Loucy (cell line): ENCODE results near the gene ARHGEF17.

ENCODE experiments used
- H2AFZ ChIP-seq: fragments of 200-600 bp; sonication (generic); 2 replicates; pipeline ENCODE4 v1.6.0; 2016; ENCODE audit warnings: antibody characterized with exemption, mild to moderate bottlenecking, low read length, moderate library complexity
- H3F3A ChIP-seq: fragments of 200-600 bp; 2 replicates; pipeline ENCODE4 v1.6.0; 2016; ENCODE audit warnings: antibody characterized with exemption, low read depth, mild to moderate bottlenecking
- H3K27me3 ChIP-seq: fragments of 200-600 bp; sonication (generic); 2 replicates; pipeline ENCODE4 v1.6.1; 2014; ENCODE audit warnings: low read length, mild to moderate bottlenecking; ENCODE audit not compliant: insufficient read depth, poor library complexity, severe bottlenecking
- H3K36me3 ChIP-seq: fragments of 200-600 bp; sonication (generic); 2 replicates; pipeline ENCODE4 v1.6.1; 2016; ENCODE audit warnings: low read length; ENCODE audit not compliant: insufficient read depth
- H3K4me1 ChIP-seq: fragments of 200-600 bp; sonication (generic); 2 replicates; pipeline ENCODE4 v1.5.1; 2014; ENCODE audit warnings: low read length, mild to moderate bottlenecking; ENCODE audit not compliant: insufficient read depth, poor library complexity, severe bottlenecking
- H3K4me2 ChIP-seq: fragments of 200-600 bp; sonication (generic); 2 replicates; pipeline ENCODE4 v1.6.0; 2014; ENCODE audit warnings: antibody characterized with exemption, low read length, low read depth, mild to moderate bottlenecking; ENCODE audit not compliant: poor library complexity, severe bottlenecking
- H3K4me3 ChIP-seq: fragments of 200-600 bp; sonication (generic); 2 replicates; pipeline ENCODE4 v1.5.1; 2014; ENCODE audit warnings: low read length, mild to moderate bottlenecking, mixed read lengths; ENCODE audit not compliant: poor library complexity, severe bottlenecking
- H3K79me2 ChIP-seq: fragments of 200-600 bp; sonication (generic); 2 replicates; pipeline ENCODE4 v1.6.1; 2014; ENCODE audit warnings: low read length; ENCODE audit not compliant: insufficient read depth
- H3K9ac ChIP-seq: fragments of 200-600 bp; sonication (generic); 2 replicates; pipeline ENCODE4 v1.6.0; 2014; ENCODE audit warnings: mild to moderate bottlenecking, low read depth, low read length, moderate library complexity; ENCODE audit not compliant: poor library complexity, severe bottlenecking
- H3K9me2 ChIP-seq: fragments of 200-600 bp; sonication (generic); replicated peaks from 2 replicates; pipeline ENCODE4 v1.6.1; 2016; ENCODE audit warnings: low read depth, low read length, mixed read lengths
- H3K9me3 ChIP-seq: fragments of 200-600 bp; sonication (generic); 2 replicates; pipeline ENCODE4 v1.6.1; 2014; ENCODE audit warnings: mild to moderate bottlenecking, antibody characterized with exemption, low read length, low read depth; ENCODE audit not compliant: insufficient read depth
- H4K20me1 ChIP-seq: fragments of 200-600 bp; sonication (generic); 2 replicates; pipeline ENCODE4 v1.6.0; 2014; ENCODE audit warnings: antibody characterized with exemption, low read length, mild to moderate bottlenecking; ENCODE audit not compliant: insufficient read depth, poor library complexity, severe bottlenecking
- CTCF ChIP-seq: fragments of 200-600 bp; sonication (generic); conservative IDR thresholded peaks from 2 replicates; pipeline ENCODE4 v1.5.1; 2014; ENCODE audit warnings: mild to moderate bottlenecking, antibody characterized with exemption, low read length
- EZH2phosphoT487 ChIP-seq: fragments of 200-600 bp; IDR thresholded peaks from 2 replicates; pipeline ENCODE4 v1.6.1; 2018; ENCODE audit warnings: antibody characterized with exemption, mild to moderate bottlenecking, moderate library complexity, borderline replicate concordance

The ARHGEF17 gene

GRCh38 chr11:73386546-73386945, 78.5 kb downstream of the ARHGEF17 start:
- Histone ChIP-seq H3K9me2 (no peaks in the 10 kb centered on the region), H3K4me2 (peak overlapping the region; percentile 87), H3K9ac (peak overlapping the region; percentile 46), H2AFZ (no peak overlapping the region), H4K20me1 (peaks cover 46% of the 10 kb centered on the region), H3K9me3 (no peaks in the 10 kb centered on the region), H3K27me3 (no peaks in the 10 kb centered on the region), H3K4me3 (no peak overlapping the region), H3K36me3 (peaks cover 17% of the 10 kb centered on the region; the same call in 1 of the 2 replicates), H3K79me2 (peaks cover 79% of the 10 kb centered on the region), H3K4me1 (peaks cover 58% of the 10 kb centered on the region), H3F3A (no peaks in the 10 kb centered on the region)
- no peak for TF ChIP-seq CTCF
- no peak for TF ChIP-seq EZH2phosphoT487

GRCh38 chr11:73387594-73388264, 79.7 kb downstream of the ARHGEF17 start:
- Histone ChIP-seq H3K4me2 (peak overlapping the region; percentile 87), H3K79me2 (peaks cover 67% of the 10 kb centered on the region), H3K4me3 (no peak overlapping the region), H3K9me2 (no peaks in the 10 kb centered on the region), H3K9ac (peak overlapping the region; percentile 46), H3F3A (no peaks in the 10 kb centered on the region), H2AFZ (no peak overlapping the region), H3K27me3 (no peaks in the 10 kb centered on the region), H4K20me1 (peaks cover 42% of the 10 kb centered on the region), H3K4me1 (peaks cover 48% of the 10 kb centered on the region), H3K36me3 (peaks cover 29% of the 10 kb centered on the region; the same call in 1 of the 2 replicates), H3K9me3 (no peaks in the 10 kb centered on the region)
- no peak for TF ChIP-seq EZH2phosphoT487
- TF ChIP-seq CTCF, result no peak

- Histone ChIP-seq H4K20me1 (peaks cover 34% of the 10 kb centered on the region), H3K9ac (no peak overlapping the region), H3K79me2 (peaks cover 59% of the 10 kb centered on the region), H2AFZ (no peak overlapping the region), H3F3A (no peaks in the 10 kb centered on the region), H3K36me3 (peaks cover 35% of the 10 kb centered on the region; the same call in 1 of the 2 replicates), H3K4me3 (no peak overlapping the region), H3K9me2 (no peaks in the 10 kb centered on the region), H3K4me2 (no peak overlapping the region), H3K4me1 (peaks cover 41% of the 10 kb centered on the region), H3K27me3 (no peaks in the 10 kb centered on the region), H3K9me3 (no peaks in the 10 kb centered on the region)
- TF ChIP-seq CTCF, result no peak
- no peak for TF ChIP-seq EZH2phosphoT487
Measured at GRCh38 chr11:73388265-73389133, 80.4 kb downstream of the ARHGEF17 start.
